Liver (tissue), 9 donors: ENCODE data around the gene EXOC4. TPM values are rescaled to one million over a fixed set of nuclear protein-coding genes. Genes with fewer than 3 reads are reported as not detected.

Source experiments
- DNase-seq: peaks from one replicate; pipeline ENCODE4 v3.0.0-alpha.2; 2017; ENCODE audit warnings: low spot score
- H3K27ac ChIP-seq, 2 donors: one replicate each; pipeline ENCODE4 v1.7.0; 2013; ENCODE audit warnings: inconsistent platforms in 2 of 2, low read length in 2 of 2, control low read depth in 1 of 2, low read depth in 1 of 2, mild to moderate bottlenecking in 1 of 2
- H3K27me3 ChIP-seq, 4 donors: one replicate each; pipeline versions ENCODE4 v1.6.1 to v1.7.0; 2013; ENCODE audit warnings: low read length in 3 of 4, inconsistent platforms in 1 of 4, mild to moderate bottlenecking in 1 of 4, moderate library complexity in 1 of 4; ENCODE audit not compliant: control insufficient read depth in 4 of 4, insufficient read depth in 4 of 4
- H3K36me3 ChIP-seq, 4 donors: one replicate each; pipeline versions ENCODE4 v1.6.1 to v1.7.0; 2013; ENCODE audit warnings: low read length in 3 of 4, mild to moderate bottlenecking in 3 of 4, low read depth in 1 of 4, moderate library complexity in 1 of 4; ENCODE audit not compliant: control insufficient read depth in 4 of 4, insufficient read depth in 3 of 4
- H3K4me1 ChIP-seq, 4 donors: one replicate each; pipeline versions ENCODE4 v1.6.1 to v1.7.0; 2013; ENCODE audit warnings: low read length in 3 of 4, mild to moderate bottlenecking in 3 of 4, moderate library complexity in 1 of 4; ENCODE audit not compliant: control insufficient read depth in 4 of 4, insufficient read depth in 4 of 4
- H3K4me3 ChIP-seq, 3 donors: one replicate each; pipeline versions ENCODE4 v1.6.1 to v1.7.0; 2013; ENCODE audit warnings: low read length in 3 of 3, control low read depth in 1 of 3, low read depth in 1 of 3, mild to moderate bottlenecking in 1 of 3
- H3K9ac ChIP-seq, 2 donors: one replicate each; pipeline ENCODE4 v1.7.0; 2013; ENCODE audit warnings: low read length in 2 of 2, mild to moderate bottlenecking in 2 of 2, moderate library complexity in 2 of 2, control low read depth in 1 of 2, low read depth in 1 of 2
- H3K9me3 ChIP-seq, 4 donors: one replicate each; pipeline versions ENCODE4 v1.6.1 to v1.7.0; 2013; ENCODE audit warnings: low read length in 3 of 4; ENCODE audit not compliant: control insufficient read depth in 4 of 4
- CTCF ChIP-seq: fragments of 150-350 bp; IDR thresholded peaks from 2 replicates; pipeline ENCODE4 v1.5.1; 2017; ENCODE audit warnings: improper control_type of control experiment, low read depth, low read length; ENCODE audit not compliant: missing input control
- EGR1 ChIP-seq, 2 donors: IDR thresholded peaks; 2 replicates each; pipeline ENCODE4 v1.6.1; 2016 to 2018; ENCODE audit warnings: antibody characterized with exemption in 2 of 2, low read depth in 2 of 2
- FOXA2 ChIP-seq: IDR thresholded peaks from 2 replicates; pipeline ENCODE4 v1.6.1; 2016; ENCODE audit warnings: antibody characterized with exemption
- GABPA ChIP-seq, 2 donors: IDR thresholded peaks in 1 of 2; conservative IDR thresholded peaks in 1 of 2; 2 replicates each; pipeline ENCODE4 v1.6.1; 2016; ENCODE audit warnings: antibody characterized with exemption in 2 of 2, mild to moderate bottlenecking in 1 of 2, moderate library complexity in 1 of 2
- HNF4A ChIP-seq, 2 donors: conservative IDR thresholded peaks; 2 replicates each; pipeline ENCODE4 v1.6.1; 2016; ENCODE audit warnings: antibody characterized with exemption in 2 of 2, mild to moderate bottlenecking in 2 of 2
- HNF4G ChIP-seq: IDR thresholded peaks from 2 replicates; pipeline ENCODE4 v1.6.1; 2016; ENCODE audit warnings: antibody characterized with exemption
- JUND ChIP-seq, 2 donors: IDR thresholded peaks; 2 replicates each; pipeline ENCODE4 v1.6.1; 2016; ENCODE audit warnings: antibody characterized with exemption in 2 of 2
- MAX ChIP-seq: IDR thresholded peaks from 2 replicates; pipeline ENCODE4 v1.6.1; 2016; ENCODE audit warnings: antibody characterized with exemption
- NR2F2 ChIP-seq: IDR thresholded peaks from 2 replicates; pipeline ENCODE4 v1.6.1; 2016; ENCODE audit warnings: antibody characterized with exemption
- RAD21 ChIP-seq, 2 donors: IDR thresholded peaks; 2 replicates each; pipeline ENCODE4 v1.6.1; 2016; ENCODE audit warnings: antibody characterized with exemption in 2 of 2, mild to moderate bottlenecking in 2 of 2
- REST ChIP-seq: IDR thresholded peaks from 2 replicates; pipeline ENCODE4 v1.6.1; 2016; ENCODE audit warnings: antibody characterized with exemption, mild to moderate bottlenecking
- RXRA ChIP-seq, 2 donors: IDR thresholded peaks; 2 replicates each; pipeline ENCODE4 v1.6.1; 2017 to 2018; ENCODE audit warnings: antibody characterized with exemption in 2 of 2, mild to moderate bottlenecking in 1 of 2
- SP1 ChIP-seq: IDR thresholded peaks from 2 replicates; pipeline ENCODE4 v1.6.1; 2018; ENCODE audit warnings: antibody characterized with exemption, mild to moderate bottlenecking
- ZBTB33 ChIP-seq: IDR thresholded peaks from 2 replicates; pipeline ENCODE4 v1.6.1; 2016; ENCODE audit warnings: antibody characterized with exemption
- WGBS: extraction: QIAGEN DNeasy Blood & Tissue Kit; methylation state at CpG from one replicate; pipeline ENCODE4 v1.1.7; 2013; 5-methylcytosine and 5-hydroxymethylcytosine counted together
- polyA plus RNA-seq, 2 donors: library from polyadenylated mRNA; stranded (reverse) in 1 of 2; unstranded in 1 of 2; fragments of 200-250 nt in 1 of 2; fragments of >200 nt in 1 of 2; fragmentation: Nextera tagmentation in 1 of 2; extraction: Ambion mirVana in 1 of 2; gene quantifications; one replicate each; pipeline versions ENCODE4 v1.2.1 to v1.2.3, GENCODE V29; 2013 to 2015
- total RNA-seq, 2 donors: library from RNA; depleted of rRNA; stranded (reverse); fragments of >200 nt; gene quantifications; one replicate each; pipeline ENCODE4 v1.2.3, GENCODE V29; 2014
- donor health status: healthy.
- donor health status: healthy.
- donor health status: healthy.
- donor health status: healthy.
- donor health status: healthy.

The EXOC4 gene
- total and polyA plus RNA-seq, 4 donors, result 9.5 to 55.9 (median 23.6) TPM

- Histone ChIP-seq H3K9me3 (no peaks in the 10 kb centered on the region), H3K4me3 (no peak overlapping the region), H3K9ac (no peak overlapping the region), H3K27ac (no peak overlapping the region), H3K27me3 (no peaks in the 10 kb centered on the region), H3K4me1 (no peaks in the 10 kb centered on the region), H3K36me3 (peaks cover 0 to 5% (median under 1%) of the 10 kb centered on the region in 4 donors)
- WGBS, result 85% methylated on average over 3 of the region's 3 CpGs
- TF ChIP-seq HNF4G, result no peak
- TF ChIP-seq SP1, result no peak
- TF ChIP-seq RXRA (IDR thresholded peaks at IDR 0.05), result no peak
- TF ChIP-seq RAD21 (IDR thresholded peaks at IDR 0.05), result no peak
- TF ChIP-seq NR2F2, result no peak
- no peak for TF ChIP-seq HNF4A (conservative IDR thresholded peaks at IDR 0.05)
- TF ChIP-seq REST, result no peak
- no peak for TF ChIP-seq EGR1 (IDR thresholded peaks at IDR 0.05; ENCODE audit: low read depth in 2 of 2)
- TF ChIP-seq FOXA2, result no peak
- TF ChIP-seq CTCF, result no peak
- TF ChIP-seq ZBTB33, result no peak
- no peak for TF ChIP-seq JUND (IDR thresholded peaks at IDR 0.05)
- no peak for TF ChIP-seq GABPA (IDR thresholded peaks at IDR 0.05 in 1 of 2, conservative IDR thresholded peaks at IDR 0.05 in 1 of 2)
- no peak for DNase-seq
Observed at GRCh38 chr7:133358708-133359107, 105.8 kb downstream of the EXOC4 start.

GRCh38 chr7:133359449-133359848 is 106.6 kb downstream of the EXOC4 start:
- H3K36me3 ChIP-seq, result peaks cover 0 to 5% (median under 1%) of the 10 kb centered on the region in 4 donors
- H3K9ac ChIP-seq, result no peak overlapping the region
- H3K9me3 ChIP-seq, result no peaks in the 10 kb centered on the region
- no peaks in the 10 kb centered on the region for H3K27me3 ChIP-seq
- no peaks in the 10 kb centered on the region for H3K4me1 ChIP-seq
- no peak overlapping the region for H3K4me3 ChIP-seq
- TF ChIP-seq MAX, result no peak
- no peak for TF ChIP-seq SP1
- H3K27ac ChIP-seq, result no peak overlapping the region
- no peak for DNase-seq
